GM18508 (cell line): ENCODE data around the gene PYGM.

Source experiments
- ATAC-seq: cut with Tn5 transposase; IDR thresholded peaks from one replicate; pipeline ENCODE4 v1.9.1; 2021; ENCODE audit warnings: moderate number of reproducible peaks; ENCODE audit not compliant: insufficient read depth, unreplicated experiment

The PYGM gene

DNA sequence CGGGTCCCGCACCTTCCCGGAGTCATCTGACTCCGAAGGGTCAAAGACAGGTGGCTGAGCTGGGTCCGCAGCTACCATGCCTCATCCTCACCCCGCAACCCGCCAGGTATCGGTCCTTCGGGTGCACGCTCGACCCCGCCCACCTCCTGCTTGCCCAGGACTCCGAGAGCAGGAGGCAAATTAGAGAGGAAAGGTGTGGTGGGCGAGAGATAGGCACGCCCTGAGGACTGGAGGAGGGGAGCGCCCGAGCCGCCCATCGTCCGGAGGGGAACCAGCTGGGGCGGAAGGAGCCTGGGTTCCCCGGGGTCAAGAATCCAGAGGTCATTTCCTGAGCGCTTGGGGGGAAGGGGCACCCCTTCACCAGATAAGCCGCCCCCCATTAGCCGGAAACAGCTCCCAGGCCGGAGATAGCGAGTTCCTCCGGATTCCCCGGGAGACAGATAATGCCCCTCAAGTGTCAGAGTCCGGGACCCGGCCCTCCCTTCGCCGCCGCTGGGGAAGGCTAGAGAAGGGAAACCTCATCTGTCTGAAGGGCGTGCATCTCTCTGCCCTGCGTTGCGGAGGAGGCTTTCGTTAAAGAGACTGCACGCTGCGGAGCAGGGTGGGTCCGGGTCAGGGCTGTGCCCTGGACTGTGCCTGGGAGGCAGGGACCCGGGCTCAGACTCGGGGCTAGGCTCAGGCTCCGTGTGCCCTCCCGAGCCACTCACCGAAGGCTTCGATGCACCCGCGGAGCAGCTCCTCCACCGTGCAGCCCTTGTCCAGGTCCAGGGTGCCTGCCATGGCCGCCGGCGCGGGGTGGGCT, 17.5 kb downstream of the PYGM start:
- ATAC-seq, result no peak

- ATAC-seq, result no peak
Observed at GRCh38 chr11:64741375-64742086, 18.2 kb downstream of the PYGM start.

GRCh38 chr11:64739871-64740270, 19.9 kb downstream of the PYGM start:
- no peak for ATAC-seq

- no peak for ATAC-seq
Observed at GRCh38 chr11:64736654-64737053, 23.1 kb downstream of the PYGM start.

DNA sequence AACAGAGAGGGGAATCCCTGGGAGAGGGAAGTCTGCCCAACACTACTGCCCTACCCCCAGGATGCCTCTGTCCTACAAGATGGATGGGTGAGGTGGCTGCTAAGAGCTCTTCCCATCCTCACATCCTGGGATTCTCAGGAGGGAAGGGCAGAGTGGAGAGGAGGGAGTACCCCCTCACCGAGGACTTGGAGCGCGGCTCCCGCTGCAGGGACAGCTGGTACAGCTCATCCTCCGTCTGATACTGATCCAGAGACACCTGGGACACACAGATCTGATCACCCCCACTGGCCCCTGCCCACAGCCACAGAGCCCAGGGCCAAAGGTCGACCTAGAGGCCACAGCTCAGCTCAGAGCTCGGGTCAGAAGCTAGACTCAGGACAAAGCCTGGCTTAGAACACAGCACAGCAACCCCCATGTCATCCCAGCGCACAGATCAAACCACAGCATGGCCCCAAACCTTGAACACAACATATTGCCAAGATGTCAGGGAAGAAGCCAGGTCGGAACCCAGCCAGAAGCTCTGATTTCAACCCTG, 24.0 kb downstream of the PYGM start:
- no peak for ATAC-seq

DNA sequence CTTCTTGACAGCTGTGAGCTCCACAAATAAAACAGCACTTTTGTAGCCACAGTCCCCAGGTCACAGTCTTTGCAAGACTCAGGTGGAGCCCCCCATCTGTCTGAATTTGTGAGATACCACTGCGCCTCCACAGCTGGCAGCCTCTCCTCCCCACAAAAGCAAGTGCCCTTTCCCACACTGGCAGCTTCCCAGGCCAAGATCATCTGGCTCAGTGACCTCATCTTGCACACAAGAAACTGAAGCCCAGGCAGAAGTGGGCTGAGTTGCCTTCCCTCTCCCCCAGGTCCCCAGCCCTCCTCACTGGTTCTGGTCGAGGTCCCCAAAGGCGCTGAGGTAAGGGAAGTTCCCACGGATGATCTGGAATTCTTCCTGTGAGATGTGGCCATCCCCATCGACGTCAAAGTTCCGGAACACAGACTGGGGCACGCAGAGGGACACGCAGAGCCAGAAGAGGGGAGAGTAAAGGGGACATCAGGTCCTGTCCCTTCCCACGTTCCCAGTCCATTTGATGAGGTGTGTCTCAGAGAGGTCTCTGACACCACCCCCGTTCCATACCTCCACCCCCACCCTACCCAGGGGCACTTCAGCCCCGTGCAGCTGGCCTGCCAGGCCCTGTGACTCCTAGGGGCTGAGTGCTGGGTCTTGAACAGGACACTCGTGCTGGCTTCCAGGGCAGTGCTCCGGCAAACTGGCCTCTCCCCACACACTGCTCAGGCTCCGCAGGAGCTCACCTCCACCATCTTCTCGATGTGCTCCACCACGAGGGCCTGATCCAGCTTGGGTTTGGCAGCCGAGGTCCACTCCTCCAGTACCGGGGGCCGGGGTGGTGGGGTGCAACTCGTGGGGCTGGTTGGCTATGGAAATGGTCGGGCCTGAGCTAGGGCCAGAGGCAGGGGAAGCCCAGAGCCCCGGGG, 24.7 kb downstream of the PYGM start:
- ATAC-seq, result no peak

DNA sequence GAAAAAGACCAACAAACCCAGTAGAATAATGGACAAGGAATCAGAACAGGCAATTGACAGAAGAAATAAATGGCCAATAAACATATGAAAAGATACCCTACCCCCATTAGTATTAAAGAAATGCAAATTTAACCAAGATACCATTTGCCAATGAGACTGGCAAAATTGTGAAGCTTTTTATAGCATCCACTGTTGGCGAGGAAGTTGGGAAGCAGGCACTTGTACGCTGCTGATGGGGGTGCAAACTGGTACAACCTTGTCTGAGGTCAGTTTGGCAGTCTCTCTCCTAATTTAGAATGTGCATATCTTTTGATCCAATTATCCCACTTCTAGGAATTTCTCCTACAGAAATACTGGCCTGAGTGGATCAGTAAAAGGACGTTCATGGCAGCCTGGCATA, 28.2 kb downstream of the PYGM start:
- no peak for ATAC-seq

DNA sequence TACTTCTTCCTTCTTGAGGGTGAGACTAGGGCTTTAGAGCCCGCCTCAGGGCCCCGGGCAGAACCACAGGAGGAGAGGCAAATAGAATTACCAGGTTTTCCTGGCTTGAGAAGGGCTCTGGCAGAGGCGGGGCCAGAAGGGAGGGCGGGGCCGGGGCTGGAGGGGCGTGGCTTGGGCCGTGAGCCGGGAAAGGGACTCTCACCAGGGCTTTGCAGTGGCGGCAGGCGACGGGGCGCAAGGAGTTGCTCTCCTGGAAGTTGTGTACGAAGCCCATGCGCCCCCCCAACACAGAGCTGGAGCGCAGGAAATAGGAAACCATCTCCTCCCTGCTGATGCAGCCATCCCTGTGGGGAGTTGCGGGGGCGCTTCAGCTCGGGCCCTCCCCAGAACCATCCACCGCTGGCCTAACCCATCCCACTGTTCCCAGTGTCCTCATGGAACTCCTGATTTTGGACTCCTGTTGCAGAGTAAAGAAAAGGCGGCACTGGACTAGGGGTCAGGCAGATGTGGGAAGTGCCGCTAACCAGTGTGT, 29.9 kb downstream of the PYGM start:
- ATAC-seq, result no peak

DNA sequence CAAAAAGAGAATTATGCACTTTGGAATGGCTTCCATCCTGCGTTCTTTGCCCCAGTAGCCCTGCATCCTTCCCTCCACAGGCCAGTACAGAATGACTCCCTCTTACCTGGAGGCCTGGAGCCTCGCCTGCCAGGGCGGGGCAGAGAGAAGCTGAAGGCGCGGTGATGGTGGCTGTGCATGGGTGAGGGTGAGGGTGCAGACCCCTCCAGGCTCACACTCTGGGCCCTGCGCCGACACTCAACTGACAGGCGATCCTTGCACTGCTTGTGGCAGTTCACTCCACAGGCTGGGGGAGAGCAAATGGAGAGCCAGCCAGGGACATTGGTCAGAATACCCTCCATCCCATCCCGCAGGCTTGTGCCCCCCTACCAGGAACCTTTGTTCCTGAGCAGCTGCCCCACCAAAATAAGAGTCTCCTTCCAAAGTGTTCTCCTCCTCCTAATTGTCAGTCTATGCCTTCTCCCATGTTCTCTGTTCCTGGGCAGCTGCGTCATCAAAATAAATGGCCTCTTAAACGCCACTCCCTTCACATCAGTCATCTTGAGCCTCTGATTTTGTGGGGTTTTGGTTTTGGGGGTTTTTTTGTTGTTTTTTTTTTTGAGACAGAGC, 30.9 kb downstream of the PYGM start:
- no peak for ATAC-seq

DNA sequence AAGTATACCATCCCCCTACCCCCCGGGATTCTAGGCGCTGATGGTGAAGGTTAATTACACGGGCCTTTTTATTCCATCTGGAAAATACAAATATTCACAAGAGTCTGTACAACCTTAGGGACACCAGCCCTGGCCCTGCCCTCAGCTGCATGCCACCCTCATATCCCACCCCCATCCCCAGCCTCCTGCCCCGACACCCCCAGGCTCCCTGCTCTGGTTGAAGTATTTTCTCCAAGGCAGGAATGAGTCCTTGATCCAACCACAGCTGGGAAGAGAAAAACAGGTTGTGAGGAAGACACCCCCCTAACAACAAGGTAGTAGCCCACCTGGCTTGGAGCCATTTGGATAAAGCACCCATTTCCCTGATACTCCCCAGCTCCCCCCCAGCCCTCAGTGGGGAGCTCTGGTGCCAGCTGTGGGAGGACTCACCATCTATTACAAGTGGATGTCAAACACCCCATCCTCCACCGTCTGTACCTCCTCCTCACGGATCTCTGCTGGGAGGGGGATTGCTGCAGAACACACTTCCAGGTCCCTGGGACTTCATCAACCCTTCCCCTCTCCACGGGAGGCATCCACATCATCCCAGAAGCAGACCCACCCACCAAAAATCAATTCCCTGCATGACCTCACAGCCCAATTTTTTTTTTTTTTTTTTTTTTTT, 32.8 kb downstream of the PYGM start:
- no peak for ATAC-seq

DNA sequence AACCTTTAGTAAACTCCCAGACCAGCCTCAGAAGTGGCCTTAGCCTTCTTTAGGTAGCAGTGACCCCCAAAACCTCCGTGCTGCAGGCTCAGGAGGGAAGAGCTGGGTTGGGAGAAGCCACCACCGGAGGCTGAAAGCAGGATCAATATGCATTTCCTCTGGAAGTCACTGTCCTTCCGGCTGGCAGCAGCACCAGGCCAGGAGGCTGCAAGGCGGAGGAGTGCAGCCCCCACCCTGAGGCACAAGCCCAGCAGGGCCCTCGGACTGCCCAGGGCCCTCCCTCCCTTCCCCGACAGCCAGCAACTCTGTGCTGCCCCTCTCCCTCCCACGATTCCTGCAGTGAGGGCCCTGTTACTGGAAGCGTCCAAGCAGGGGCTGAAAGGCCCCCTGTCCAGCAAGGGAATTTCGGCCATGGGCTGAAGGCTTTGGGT, 33.5 kb downstream of the PYGM start:
- no peak for ATAC-seq

DNA sequence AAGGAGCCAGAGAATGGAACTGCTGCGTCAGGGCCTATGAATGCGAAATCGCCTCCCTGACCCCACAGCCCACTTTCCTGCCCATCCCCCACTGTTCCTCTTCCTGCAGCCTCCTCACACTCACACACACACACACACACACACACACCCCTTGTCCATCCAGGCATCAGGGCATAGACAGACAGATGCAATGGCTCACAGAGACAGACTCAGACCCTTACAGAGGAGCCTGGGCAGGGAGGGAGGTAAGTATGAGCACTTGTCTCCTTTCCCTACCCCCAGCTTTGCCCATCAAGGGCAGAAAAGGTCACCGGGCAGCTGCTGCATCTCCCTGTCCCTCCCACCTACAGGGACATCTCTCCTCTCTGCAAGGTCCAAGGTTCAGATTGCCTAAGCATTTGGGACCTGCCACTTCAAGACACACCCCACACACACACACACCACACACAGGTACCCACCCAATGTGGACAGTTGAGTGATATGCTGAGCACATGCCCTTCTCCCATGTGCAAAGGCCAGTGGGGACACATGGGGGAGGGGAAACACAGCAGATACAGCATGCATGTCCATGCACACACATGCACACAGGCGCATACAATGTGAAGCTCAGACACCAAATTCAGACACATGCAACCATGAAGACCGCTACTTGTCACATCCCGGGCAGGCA, 34.8 kb downstream of the PYGM start:
- ATAC-seq, result no peak

DNA sequence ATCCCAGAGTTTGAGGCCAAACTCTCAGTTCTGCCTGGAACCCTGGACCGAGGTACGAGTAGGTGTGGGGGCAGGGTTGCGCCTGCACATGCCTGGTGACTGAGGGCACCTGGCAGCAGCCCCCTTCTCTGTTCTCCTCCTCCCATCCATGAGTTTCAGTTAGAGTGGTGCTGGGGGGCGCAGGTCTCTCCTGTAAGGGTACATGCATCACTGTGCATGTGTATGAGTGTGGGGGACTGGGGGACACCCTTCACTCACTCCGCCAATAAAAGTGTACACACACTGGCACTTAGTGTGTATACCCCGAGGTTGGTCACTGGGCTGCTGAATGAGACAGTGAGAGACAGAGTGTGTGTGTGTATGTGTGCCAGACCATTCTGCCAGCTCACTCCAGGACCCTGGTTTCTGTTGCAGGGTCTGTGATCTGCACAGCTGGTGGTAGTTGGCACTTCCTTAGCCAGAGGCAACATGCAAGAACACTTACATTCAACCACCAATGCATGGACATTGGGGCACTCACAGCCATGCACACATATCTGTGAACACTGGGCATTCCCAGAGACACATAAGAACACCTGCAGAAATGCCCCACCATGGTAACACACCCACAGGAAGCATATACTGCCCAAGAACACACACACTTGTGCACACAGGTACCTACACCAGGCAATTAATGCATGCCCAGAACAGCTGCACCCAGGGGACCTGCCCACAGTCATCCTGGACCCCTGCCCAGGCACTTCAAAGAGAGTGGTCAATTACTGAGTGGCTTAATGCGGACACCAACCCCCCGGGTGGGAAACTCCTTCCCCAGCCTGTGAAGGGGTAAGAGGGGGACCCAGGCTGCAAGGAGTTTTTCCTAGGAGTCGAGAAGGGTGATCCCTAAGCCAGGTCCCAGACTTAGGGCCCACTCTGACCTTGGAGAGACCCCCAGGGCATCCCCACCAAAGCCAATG, 35.6 kb downstream of the PYGM start:
- no peak for ATAC-seq

DNA sequence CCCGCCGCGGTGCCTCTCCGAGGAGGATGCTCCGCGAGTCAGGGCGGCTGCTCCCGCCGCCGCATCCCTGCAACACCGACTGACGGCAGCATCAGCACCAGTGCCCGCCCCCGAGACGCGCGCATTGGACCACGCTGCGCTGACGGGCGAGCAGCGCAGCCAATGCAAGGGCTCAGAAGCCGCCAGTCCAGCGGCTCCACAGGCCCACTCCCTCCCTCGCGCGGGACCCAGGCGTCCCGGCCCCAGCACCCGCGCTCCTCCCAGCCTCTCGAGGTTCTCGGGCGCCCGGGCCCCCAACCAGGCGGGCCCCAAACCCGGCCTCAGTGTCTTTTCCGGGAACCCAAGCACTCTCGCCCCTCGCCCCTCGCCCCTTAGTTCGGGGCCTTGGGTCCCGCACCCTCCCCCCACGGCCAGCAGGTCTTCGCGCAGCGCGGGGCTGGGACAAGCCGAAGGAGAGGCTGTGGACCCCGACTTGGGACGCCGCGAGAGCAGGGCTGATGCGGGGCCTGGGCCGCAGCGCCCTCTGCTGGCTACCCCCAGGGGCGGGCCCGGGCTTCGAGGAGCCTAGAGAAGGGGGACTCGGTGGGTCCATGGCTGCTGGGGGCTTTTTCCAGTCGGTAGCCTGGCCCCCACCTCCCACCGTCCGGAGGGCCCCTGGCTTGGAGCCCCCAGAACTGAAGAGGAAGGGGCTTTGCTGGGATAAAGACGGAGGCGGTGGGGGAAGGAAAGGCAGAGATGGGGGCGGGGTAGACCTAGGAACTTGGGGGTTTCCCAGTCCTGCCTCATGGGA, 36.5 kb downstream of the PYGM start, which contains the start of gene NRXN2:
NRXN2 (minus strand) TSS at position 81 of the 790 bp plus-strand sequence. CDS start 9,498 bp downstream, outside the sequence.
- ATAC-seq, result no peak

- ATAC-seq, result no peak
Observed at GRCh38 chr11:64722141-64723065, 37.4 kb downstream of the PYGM start.

- ATAC-seq, result no peak
Observed at GRCh38 chr11:64721359-64721699, 38.4 kb downstream of the PYGM start.
